Retina (tissue), 1 donor: ENCODE measurements around the gene SP9.

ENCODE experiments used
- DNase-seq: peaks from one replicate; pipeline ENCODE4 v3.0.0-alpha.2; 2016

The SP9 gene

DNA sequence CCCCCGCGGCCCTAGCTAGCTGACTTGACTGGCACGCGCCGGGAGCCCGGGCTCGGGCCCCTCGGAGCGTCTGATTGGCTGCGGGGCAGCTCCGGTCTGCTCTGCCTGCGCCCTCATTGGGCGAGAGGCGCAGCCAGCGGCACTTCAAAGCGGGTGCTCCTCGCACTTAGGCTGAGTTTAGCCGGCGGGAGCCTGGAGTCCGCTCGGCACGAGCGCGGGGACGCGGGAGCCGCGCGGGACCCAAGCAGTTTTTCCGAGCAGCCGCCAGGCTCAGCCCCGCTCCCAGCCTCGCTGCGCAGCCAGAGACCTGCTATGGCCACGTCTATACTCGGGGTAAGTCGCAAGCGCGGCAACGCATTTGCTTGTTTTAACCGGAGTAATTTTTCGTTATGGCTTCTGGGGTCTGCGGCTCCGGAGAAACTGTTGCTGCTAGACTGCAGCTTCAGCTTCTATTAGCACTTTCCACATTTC is at the start of gene SP9:
TSS of gene SP9 (plus strand) at position 174 of the 471 bp plus-strand sequence. CDS start at position 313, 139 bp downstream.
- peak; percentile 86 for DNase-seq

DNA sequence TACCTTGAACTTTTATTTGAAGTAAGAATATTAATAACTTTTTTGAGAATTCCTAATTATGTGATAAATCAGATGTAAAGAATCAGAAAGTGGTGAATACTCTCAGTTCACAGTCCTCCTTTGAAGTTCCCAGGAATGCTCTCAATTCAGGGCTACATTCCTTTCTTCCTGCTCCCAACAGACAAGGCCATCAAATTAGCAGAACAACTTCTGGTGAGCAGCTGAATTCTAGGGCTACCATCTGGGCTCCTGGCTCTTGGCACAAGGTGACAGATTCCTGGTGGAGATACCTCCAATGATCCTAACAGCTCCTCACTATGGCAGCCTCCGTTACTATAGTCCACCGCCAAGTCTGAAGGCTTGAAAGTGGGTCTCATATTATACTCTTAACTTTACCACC is 48.6 kb upstream of the SP9 start:
- DNase-seq = no peak

DNA sequence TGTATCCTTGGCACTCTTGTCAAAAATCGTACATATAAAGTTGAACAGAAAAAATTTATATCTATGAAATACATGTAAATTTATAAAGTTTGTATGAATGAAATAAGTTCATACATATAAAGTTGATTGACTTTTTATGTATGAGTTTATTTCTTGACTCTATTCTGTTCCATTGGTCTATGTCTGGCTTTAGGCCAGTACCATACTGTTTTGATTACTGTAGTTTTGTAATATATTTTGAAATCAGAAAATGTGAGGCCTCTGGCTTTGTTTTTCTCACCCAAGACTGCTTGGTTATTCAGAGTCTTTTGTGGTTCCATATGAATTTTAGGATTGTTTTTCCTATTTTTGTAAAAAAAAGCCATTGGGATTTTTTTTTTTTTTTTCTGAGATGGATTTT is 41.8 kb upstream of the SP9 start:
- no peak for DNase-seq

- no peak for DNase-seq
Measured at GRCh38 chr2:174300114-174300513, 34.6 kb upstream of the SP9 start.

- no peak for DNase-seq
Measured at GRCh38 chr2:174312581-174313234, 22.0 kb upstream of the SP9 start.

DNA sequence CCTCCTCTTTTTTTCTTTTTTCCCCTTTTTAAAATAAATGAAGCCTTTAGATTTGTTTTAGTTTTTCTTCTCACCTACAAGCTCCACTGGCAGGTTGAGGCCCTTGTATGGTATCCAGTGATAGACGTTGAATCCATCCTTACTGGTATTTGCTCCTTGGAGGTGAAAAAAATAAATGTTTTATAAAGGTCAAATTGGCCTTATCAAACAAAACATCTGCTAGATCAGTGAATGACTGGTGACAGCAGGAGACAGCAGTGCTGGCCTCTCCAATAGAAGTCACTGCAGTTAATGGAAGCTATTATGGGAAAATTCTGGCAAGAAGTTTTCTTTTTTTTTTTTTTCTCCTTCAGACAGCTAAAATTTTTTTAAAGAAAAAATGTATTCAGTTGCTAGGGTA is 12.6 kb upstream of the SP9 start:
- no peak for DNase-seq

GRCh38 chr2:174322746-174323145 is 12.0 kb upstream of the SP9 start:
- DNase-seq = no peak

- DNase-seq = no peak
Measured at GRCh38 chr2:174324530-174324929, 10.2 kb upstream of the SP9 start.

DNA sequence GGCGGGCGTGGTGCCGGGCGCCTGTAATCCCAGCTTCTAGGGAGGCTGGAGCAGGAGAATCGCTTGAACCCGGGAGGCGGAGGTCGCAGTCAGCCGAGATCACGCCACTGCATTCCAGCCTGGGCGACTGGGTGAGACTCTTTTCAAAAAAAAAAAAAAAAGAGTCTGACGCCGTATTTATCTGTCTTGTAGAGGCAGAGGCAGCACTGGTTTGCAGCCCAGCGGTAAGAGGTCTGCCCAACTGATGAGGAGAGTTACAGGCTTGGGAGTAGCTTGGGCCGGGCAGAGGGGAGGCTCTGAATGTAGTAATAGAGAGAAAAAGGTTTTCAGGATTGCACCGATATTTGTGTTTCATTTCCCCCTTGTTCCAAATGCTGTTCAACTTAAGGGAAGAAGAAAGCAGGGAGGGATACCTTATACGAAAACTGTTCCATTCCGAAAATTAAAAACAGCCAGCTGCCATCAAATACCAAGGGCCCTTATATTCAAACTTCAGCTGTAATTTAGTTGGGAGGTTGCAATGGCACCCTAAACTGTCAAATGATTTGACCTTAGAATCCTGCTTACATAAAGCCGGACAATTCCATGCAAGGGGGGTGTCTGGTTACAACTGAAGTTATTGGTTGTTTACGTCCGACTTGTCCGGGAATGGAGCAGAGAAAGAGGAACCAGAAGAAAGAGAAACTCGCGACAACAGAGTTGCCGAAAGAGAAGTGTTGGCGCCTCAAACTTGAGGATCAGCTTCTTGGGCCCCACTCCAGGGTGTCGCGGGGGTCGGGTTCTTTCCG is 9.2 kb upstream of the SP9 start:
- DNase-seq = peak; percentile 46

DNA sequence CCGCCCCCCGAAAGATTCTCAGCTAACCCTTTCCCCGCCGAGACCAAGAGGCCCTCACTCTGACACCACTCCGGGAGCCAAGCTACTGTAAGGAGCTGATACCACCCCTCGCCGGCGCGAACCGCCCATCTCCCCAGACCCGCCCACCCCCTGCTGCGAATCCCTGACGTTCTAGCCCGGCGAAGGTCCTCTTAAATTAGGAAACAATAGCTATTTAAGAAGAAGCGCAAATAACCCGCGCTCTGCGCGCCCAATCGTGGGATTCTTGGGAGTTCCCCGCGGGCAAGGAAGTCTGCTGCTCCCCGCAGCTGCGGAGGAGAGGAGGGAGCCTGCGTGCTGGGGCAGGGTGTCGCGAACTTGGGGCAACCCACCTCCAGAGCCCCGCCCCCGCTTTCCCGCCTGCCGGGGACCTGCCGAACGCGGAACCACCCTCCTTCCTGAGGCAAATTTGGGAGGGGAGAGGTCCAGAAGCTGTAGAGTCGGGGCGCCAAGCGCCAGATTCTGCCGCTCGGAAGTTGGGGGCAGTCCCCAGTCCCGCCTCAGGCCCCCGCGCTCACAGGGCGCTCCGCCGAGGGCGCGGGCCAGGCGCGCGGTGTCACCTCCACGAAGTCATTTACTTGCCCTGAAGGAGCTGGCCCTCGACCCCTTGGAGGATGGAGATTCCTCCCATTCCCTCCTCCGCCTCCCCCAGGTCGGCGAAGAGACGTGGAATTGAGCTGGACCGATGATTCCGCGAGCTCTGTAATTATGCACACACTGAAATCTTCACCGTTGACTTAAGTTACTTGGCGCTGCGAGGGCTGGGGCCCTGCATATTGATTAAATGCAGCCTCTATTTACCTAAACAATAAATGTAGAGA is 8.4 kb upstream of the SP9 start:
- peak; percentile 68 for DNase-seq

DNA sequence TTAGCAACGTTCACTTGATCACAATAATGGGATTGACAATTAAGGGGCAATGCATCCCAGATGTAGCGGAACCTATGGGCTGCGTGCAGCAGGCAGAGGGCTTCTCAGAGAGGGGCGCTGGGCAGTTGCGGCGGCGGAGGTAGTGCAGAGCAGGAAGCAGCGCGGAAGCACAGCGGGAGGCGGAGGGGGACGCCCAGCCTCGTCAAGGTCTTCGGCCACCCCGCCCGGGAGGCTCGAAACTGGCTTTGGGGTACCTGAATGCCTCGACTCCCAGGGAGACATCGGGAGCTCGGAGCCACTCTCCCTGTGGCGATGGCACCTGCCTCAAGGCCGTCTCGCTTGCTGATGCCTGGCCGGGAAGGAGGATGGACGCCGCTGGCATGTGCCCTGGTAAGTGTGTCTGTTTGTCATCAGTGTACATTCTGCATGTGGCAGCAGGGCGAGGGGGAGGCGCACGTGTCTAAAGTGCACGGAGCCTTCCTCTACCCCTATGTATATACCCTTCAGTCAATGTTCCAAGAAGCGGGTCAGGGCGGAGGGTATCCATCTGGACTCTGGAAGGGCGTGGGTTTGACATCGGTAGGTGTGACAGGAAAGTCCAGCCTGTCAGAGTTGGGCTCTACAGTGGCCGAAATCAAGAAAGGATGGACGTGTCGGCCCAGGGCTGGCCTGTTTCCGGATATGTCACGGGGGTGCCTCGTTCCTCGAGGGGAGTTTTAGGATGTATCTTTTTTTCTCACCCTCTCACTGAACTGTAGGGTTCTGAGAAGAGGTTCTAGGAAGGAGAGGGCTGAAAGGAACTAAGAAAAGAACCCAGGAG is 7.5 kb upstream of the SP9 start:
- DNase-seq = peak; percentile 78

DNA sequence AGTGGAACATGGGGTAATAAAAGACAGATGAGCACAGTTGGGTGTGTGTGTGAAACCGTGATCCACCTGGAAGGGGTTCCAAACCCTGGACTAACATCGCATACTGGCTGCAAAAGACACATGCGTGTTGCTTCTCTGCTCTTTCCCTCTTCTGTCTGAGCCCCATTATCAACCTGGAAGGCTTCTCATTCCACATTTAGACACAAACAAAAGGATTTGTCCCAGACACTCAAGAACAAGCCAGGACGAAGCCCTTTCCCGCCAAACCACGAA is 7.0 kb upstream of the SP9 start:
- DNase-seq = no peak

- DNase-seq = peak; percentile 69
Measured at GRCh38 chr2:174328114-174328960, 6.4 kb upstream of the SP9 start.

- no peak for DNase-seq
Measured at GRCh38 chr2:174328961-174329715, 5.6 kb upstream of the SP9 start.

DNA sequence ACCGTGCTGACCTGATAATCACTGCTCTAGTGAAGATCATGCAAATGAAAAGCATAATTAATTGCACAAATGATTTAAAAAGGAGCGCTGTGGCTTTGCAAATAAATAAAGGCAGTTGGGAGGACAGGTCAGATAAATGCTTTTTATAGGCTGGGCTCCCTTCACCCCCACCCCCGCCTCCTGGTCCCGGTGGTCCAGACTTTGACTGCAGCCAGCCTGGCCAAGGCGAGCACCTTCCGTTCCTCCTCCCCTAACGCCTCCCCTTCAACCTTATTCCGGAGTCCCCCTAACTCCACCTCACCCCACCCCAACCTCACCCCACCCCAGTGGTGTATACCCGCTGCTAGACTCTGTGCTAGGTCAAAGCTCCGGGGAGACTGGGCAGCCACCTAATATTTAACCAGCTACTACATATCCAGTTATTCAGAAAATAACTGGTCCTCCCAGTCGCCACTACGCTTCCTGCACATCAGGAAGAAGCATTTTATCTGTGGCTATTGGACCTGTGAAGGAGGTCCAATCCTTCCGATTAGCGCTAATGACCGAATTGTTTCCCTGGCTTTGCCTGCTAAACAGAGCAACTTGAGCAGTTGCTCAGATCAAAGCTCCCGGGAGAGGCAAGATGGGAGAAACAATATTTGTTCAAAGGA is 3.7 kb upstream of the SP9 start:
- peak; percentile 60 for DNase-seq

DNA sequence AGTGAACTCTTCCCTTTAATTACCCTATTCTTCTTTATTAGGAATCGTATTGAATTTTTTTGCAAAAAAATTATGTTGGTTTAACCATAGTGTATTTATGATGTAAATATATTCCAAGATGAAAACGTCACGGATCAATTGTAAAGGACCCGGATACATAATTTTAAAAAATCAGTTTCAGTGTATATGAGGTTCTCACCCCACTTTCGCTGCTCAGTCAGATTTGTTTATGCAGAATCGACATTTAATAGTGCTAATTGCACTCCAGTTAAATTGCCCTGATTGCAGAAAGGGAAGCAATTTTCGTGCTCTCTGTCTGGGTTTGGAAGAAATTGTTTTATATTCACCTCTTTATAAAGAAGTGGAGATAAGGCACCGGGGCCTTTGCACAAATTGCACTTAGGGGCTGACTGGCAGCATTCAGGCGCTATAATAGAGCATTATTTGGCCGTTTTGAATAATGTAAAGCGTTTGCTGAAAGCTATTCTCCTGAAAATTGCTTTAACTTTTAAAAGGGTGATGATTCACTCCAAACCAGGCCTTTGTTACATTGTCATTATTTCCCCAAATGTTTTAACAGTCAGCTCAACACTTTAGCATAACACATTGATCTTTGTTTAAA is 3.0 kb upstream of the SP9 start:
- DNase-seq = peak; percentile 56

DNA sequence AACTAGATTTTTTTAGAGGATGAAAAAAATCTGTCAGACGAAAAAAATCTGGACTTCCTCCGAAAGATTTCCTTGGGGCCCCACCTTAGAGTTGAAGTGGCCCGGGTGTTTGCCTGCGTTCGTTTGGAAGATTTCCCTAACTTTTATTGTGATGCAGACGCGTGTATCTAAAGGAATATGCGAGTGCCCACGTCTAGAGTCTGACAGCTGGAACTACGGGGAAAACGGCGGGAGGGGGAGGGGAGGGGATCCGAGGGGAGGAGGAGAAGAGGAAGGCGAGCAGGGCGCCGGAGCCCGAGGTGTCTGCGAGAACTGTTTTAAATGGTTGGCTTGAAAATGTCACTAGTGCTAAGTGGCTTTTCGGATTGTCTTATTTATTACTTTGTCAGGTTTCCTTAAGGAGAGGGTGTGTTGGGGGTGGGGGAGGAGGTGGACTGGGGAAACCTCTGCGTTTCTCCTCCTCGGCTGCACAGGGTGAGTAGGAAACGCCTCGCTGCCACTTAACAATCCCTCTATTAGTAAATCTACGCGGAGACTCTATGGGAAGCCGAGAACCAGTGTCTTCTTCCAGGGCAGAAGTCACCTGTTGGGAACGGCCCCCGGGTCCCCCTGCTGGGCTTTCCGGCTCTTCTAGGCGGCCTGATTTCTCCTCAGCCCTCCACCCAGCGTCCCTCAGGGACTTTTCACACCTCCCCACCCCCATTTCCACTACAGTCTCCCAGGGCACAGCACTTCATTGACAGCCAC is 2.4 kb upstream of the SP9 start:
- DNase-seq = peak; percentile 67

DNA sequence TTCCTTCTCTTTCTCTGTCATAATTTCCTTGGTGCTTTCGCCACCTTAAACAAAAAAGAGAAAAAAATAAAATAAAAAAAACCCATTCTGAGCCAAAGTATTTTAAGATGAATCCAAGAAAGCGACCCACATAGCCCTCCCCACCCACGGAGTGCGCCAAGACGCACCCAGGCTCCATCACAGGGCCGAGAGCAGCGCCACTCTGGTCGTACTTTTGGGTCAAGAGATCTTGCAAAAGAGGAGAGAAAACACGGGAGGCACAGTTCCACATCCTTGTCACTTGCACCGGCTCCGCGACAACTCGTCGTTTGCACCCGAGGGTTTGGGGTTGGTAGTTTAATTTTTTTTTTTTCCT is 1.8 kb upstream of the SP9 start:
- peak; percentile 67 for DNase-seq
